ENCODE data around the gene KLF1.

DNA sequence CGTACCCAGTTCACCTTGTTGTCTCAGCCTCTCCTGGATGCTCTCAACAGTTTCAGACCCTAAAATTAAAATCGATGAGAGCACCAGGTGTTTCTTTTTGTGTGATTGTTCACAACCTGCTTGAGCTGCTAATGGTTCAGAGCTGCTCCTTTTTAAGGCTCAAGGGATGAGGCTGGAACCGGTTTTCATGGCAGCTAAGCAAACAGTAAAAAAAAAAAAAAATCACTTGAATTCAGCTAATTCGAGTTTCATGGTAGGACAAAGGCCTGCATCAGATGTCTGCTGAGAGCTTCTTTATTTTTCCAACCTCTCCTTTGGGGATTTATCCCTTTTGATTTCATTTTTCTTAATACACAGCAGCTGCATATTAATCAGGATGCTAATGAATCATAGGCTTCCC lies 25.6 kb upstream of the KLF1 start:
- TF ChIP-seq ZFX (IDR thresholded peaks at IDR 0.05; ENCODE audit: borderline replicate concordance): no peak
- TF ChIP-seq, protein P1, sequence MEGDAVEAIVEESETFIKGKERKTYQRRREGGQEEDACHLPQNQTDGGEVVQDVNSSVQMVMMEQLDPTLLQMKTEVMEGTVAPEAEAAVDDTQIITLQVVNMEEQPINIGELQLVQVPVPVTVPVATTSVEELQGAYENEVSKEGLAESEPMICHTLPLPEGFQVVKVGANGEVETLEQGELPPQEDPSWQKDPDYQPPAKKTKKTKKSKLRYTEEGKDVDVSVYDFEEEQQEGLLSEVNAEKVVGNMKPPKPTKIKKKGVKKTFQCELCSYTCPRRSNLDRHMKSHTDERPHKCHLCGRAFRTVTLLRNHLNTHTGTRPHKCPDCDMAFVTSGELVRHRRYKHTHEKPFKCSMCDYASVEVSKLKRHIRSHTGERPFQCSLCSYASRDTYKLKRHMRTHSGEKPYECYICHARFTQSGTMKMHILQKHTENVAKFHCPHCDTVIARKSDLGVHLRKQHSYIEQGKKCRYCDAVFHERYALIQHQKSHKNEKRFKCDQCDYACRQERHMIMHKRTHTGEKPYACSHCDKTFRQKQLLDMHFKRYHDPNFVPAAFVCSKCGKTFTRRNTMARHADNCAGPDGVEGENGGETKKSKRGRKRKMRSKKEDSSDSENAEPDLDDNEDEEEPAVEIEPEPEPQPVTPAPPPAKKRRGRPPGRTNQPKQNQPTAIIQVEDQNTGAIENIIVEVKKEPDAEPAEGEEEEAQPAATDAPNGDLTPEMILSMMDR (IDR thresholded peaks at IDR 0.05): no peak
